Dermis microvascular lymphatic vessel endothelial cell (primary cell): ENCODE measurements around the gene PERM1. TPM values are rescaled to one million over a fixed set of nuclear protein-coding genes. Genes with fewer than 3 reads are reported as not detected.
"Not testable (repeated sequence)": the region's sequence is repeated elsewhere in the genome, so short reads cannot be mapped to it uniquely, and the experiment has no call there.

Experiments
- DNase-seq, 2 donors: peaks; one replicate each; pipeline versions ENCODE4 v3.0.0 to v3.0.0-alpha.2; 2010; ENCODE audit warnings: low read depth in 2 of 2
- total RNA-seq: library from RNA; depleted of rRNA; stranded (reverse); fragments of >200 nt; gene quantifications from 2 replicates; pipeline ENCODE4 v1.2.1, GENCODE V29; 2014

Gene PERM1
- total RNA-seq, result not detected in 2 replicates

GRCh38 chr1:981955-982558 is at the start of gene PERM1:
TSS of gene PERM1 (minus strand) at chr1:982093. CDS start at chr1:981029, 1,064 bp downstream.
- DNase-seq, result no peak

- DNase-seq, result not testable (repeated sequence)
Observed at GRCh38 chr1:1030867-1031658, 49.2 kb upstream of the PERM1 start.

GRCh38 chr1:1027791-1028190 is 45.9 kb upstream of the PERM1 start:
- no peak for DNase-seq

- no peak for DNase-seq
Observed at GRCh38 chr1:1026599-1027413, 44.9 kb upstream of the PERM1 start.

DNA sequence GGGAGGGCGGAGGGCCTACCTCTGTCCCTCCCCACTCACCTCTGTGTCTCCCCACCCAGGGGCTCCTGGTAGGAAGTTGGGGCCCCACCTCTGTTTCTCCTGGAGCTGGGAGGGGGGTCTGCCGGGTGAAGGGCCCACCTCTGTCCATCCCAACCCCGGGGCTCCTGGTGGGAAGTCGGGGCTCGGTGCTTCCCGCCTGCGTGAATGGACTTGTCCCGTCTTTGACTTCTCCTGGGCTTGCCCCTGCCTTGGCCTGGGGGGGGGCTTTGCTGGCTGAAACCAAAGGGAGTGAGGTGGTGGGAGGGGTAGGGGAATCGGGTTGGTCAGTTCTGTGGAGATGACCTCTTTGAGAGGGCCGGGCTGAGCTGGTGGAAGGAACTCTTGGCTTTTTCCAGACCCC is 43.8 kb upstream of the PERM1 start:
- no peak for DNase-seq

DNA sequence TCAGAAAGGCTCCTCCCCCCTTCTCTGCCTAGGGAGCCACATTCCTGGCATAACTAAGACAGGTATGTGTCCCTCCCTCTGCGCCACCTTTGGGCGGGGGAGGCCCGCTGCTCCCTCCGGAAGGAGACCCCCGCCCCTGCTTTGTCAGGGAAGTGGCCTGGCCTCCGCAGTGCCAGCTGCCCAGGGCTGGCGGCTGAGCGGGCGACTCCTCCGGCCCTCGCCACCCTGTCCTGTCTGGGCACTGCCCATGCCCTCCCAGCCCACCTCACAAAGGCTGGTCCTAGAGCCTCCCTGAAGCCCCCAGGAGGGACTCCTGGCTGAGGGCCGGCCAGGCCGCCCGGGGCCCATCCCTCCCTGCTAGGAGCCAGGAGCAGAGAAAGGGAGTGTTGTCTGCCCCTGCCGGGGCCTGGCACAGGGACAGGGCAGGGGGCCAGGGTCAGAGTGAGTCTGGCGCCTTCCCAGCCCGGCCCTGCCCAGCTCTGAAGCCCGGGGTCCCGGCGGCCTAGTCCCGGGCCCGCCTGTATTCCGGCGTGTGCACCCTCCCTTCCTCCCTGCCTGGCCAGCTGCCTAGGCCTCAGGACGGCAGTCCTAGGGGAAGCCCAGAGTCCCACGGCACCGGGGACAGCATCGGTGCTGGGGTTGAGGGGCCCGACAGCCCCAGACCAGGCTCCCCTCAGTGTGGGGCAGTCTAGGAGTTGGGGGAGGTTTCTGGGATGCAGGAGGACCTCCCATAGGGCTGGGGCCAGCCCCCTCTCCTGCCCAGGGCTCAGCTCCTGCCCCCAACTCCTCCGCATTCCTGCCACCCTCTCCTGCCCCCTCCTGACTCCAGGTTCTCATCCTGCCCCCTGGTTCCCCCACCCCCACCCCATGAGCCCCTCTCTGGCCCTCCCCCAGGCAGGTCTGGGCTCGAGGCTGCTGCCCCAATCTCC is 43.1 kb upstream of the PERM1 start:
- peak in 1 of 2 donors; percentile 41 for DNase-seq

- DNase-seq, result no peak
Observed at GRCh38 chr1:1024149-1024770, 42.4 kb upstream of the PERM1 start.

DNA sequence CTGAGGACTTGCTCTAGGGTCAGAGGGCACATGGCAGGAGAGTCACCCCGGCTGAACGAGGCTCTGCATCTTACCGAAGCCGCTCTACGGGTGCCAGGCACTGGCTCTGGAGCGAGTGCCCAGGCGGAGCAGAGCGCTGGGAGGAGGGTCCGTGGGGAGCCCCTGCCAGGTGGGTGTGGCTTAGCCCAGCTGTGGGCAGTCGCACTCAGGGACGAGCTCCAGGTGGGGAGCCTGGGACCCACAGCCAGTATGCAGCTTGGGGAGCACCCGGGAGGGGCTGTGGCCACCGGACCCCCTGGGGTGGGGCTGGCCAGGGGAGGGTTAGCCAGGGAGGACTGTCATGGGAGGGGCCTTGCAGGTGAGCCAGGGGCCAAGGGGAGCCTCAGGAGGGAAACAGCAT is 41.8 kb upstream of the PERM1 start:
- DNase-seq, result no peak

DNA sequence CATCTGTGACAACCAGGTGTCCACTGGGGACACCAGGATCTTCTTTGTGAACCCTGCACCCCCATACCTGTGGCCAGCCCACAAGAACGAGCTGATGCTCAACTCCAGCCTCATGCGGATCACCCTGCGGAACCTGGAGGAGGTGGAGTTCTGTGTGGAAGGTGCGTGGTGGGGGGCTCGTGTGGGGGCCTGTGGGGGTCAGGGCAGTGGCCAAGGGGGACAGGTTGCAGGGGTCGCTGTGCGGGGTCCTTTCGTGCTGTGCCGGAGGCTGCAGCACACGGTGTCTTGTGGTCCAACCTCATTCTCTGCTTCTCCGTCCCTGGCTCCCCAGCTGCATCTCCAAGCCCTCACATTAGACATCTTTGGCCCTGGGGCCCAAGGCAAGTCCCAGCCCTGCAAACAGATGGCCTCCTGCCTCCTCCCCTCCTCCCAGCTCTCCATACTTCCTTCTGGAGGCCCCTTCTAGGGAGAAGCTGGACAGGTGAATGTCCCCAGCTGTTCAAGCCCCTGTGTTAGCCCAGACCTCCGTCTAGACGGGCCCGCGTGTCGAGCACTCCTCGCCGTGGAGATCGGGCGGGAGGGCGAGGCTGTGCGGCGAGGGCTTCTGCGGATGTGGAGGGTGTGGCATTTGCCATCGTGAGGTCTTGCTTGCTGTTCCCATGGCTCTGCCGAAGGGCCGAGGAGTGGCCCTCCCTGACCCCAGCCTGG is 40.6 kb upstream of the PERM1 start:
- no peak for DNase-seq

- peak in 1 of 2 donors; percentile 48 for DNase-seq
Observed at GRCh38 chr1:1021920-1022259, 40.0 kb upstream of the PERM1 start.

GRCh38 chr1:1021010-1021919 is 39.4 kb upstream of the PERM1 start:
- DNase-seq, result peak in 1 of 2 donors; percentile 70

GRCh38 chr1:1020415-1021009 is 38.6 kb upstream of the PERM1 start:
- no peak for DNase-seq

- no peak for DNase-seq
Observed at GRCh38 chr1:1020000-1020404, 38.1 kb upstream of the PERM1 start, which contains the start of gene AGRN. TSS of gene AGRN (plus strand) at chr1:1020120. CDS start at chr1:1020173, 53 bp downstream.

- peak in 1 of 2 donors; percentile 85 for DNase-seq
Observed at GRCh38 chr1:1019122-1019999, 37.5 kb upstream of the PERM1 start.

DNA sequence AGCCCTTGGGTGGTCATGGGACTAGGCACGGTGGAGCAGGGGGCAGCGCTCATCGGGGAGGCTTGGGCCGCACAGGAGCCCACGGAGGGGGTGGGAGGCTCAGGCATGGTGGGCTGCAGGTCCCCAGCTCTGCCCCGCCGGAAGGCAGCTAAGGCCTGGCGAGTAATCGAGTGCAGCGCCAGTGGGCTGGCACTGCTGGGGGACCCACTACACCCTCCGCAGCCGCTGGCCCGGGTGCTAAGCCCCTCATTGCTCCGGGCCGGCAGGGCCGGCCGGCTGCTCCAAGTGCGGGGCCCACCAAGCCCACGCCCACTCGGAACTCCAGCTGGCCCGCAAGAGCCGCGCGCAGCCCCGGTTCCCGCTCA is 36.4 kb upstream of the PERM1 start:
- not testable (repeated sequence) for DNase-seq

DNA sequence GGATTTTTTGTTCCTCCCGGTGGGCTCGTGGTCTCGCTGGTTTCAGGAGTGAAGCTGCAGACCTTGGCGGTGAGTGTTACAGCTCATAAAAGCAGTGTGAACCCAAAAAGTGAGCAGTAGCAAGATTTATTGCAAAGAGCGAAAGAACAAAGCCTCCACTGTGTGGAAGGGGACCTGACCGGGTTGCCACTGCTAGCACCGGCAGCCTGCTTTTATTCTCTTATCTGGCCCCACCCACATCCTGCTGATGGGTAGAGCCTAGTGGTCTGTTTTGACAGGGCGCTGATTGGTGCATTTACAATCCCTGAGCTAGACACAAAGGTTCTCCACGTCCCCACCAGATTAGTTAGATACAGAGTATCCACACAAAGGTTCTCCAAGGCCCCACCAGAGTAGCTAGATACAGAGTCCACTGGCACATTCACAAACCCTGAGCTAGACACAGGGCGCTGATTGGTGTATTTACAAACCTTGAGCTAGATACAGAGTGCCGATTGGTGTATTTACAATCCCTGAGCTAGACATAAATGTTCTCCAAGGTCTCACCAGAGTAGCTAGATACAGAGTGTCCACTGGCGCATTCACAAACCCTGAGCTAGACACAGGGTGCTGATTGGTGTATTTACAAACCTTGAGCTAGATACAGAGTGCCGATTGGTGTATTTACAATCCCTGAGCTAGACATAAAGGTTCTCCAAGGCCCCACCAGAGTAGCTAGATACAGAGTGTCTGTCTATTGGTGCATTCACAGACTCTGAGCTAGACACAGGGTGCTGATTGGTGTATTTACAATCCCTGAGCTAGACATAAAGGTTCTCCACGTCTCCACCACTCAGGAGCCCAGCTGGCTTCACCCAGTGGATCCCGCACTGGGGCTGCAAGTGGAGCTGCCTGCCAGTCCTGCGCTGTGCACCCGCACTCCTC is 35.8 kb upstream of the PERM1 start:
- DNase-seq, result not testable (repeated sequence)
